Astrocyte of the cerebellum (primary cell): Measurements from ENCODE around the gene TGFBR3.

ENCODE experiments used
- DNase-seq: peaks from one replicate; pipeline ENCODE4 v3.0.0-alpha.2; 2011; ENCODE audit warnings: low read depth
- H3K4me3 ChIP-seq: 2 replicates; pipeline ENCODE4 v1.5.1; 2011; ENCODE audit warnings: mild to moderate bottlenecking, low read depth, low read length, moderate library complexity
- CTCF ChIP-seq: IDR thresholded peaks from 2 replicates; pipeline ENCODE4 v1.5.1; 2012; ENCODE audit warnings: low read length, low read depth, moderate library complexity, mild to moderate bottlenecking; ENCODE audit errors: missing control alignments
- in situ Hi-C: cut with HindIII; loops from 2 replicates; pipeline ENCODE4 v1.10.0; 2017; ENCODE audit warnings: low sequenced_read_pairs

Gene TGFBR3

GRCh38 chr1:91818713-91818975 is 67.3 kb downstream of the TGFBR3 start:
- in situ Hi-C loops = no loop called here
- no peak for DNase-seq
- TF ChIP-seq CTCF = no peak
- no peak overlapping the region for H3K4me3 ChIP-seq

- DNase-seq = no peak
- in situ Hi-C loops = no loop called here
- no peak overlapping the region for H3K4me3 ChIP-seq
- TF ChIP-seq CTCF = no peak
These were observed 68.6 kb downstream of the TGFBR3 start for GRCh38 chr1:91817211-91817905.

GRCh38 chr1:91816031-91816430 is 69.9 kb downstream of the TGFBR3 start:
- in situ Hi-C loops = no loop called here
- no peak overlapping the region for H3K4me3 ChIP-seq
- DNase-seq = no peak
- TF ChIP-seq CTCF = no peak

GRCh38 chr1:91814448-91814847 is 71.5 kb downstream of the TGFBR3 start:
- in situ Hi-C loops = no loop called here
- DNase-seq = no peak
- H3K4me3 ChIP-seq = no peak overlapping the region
- no peak for TF ChIP-seq CTCF

- no peak for DNase-seq
- TF ChIP-seq CTCF = no peak
- no peak overlapping the region for H3K4me3 ChIP-seq
- in situ Hi-C loops = no loop called here
These were observed 72.1 kb downstream of the TGFBR3 start for GRCh38 chr1:91813813-91814212.

- TF ChIP-seq CTCF = no peak
- no peak overlapping the region for H3K4me3 ChIP-seq
- in situ Hi-C loops = no loop called here
- no peak for DNase-seq
These were observed 74.5 kb downstream of the TGFBR3 start for GRCh38 chr1:91811363-91812025.
